ENCODE data around the gene BICD1. TPM values are rescaled to one million over a fixed set of nuclear protein-coding genes. Genes with fewer than 3 reads are reported as not detected.
A peak's percentile ranks its signal among the peaks of the same experiment; 100 is the strongest.

BICD1 gene
- total and polyA plus RNA-seq, 2 donors from 2014 or later, result 3.8 to 36.7 TPM

DNA sequence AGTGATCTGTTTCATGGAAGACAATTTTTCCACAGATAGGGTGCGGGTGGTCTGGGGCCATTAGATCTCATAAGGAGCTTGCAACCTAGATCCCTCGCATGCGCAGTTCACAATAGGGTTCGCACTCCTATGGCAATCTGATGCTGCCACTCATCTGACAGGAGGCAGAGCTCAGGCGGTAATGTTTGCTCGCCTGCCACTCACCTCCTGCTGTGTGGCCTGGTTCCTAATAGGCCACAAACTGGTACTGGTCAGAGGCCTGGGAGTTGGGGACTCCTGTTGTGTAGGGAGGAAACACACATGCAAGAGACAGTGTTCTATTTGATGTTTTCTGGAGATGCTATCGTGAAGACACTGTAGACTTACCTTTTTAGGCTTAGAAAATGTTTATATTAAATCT is 215.7 kb downstream of the BICD1 start:
- Histone ChIP-seq H3K27me3 (ENCODE audit: control insufficient read depth, insufficient read depth, low read length) (no peaks in the 10 kb centered on the region), H3K4me3 (ENCODE audit: low read length in 3 of 3) (no peak overlapping the region), H3K4me1 (ENCODE audit: control insufficient read depth in 2 of 3, insufficient read depth in 2 of 3, low read depth in 1 of 3, low read length in 3 of 3) (no peaks in the 10 kb centered on the region), H3K9ac (ENCODE audit: low read length in 3 of 3) (no peak overlapping the region), H3K9me3 (ENCODE audit: control insufficient read depth in 2 of 3, insufficient read depth in 1 of 3, low read length in 3 of 3) (no peaks in the 10 kb centered on the region), H3K36me3 (ENCODE audit: control insufficient read depth in 2 of 3, insufficient read depth in 3 of 3, low read length in 3 of 3) (no peaks in the 10 kb centered on the region), H3K27ac (ENCODE audit: low read depth in 2 of 2, low read length in 2 of 2) (no peak overlapping the region)
- no peak for DNase-seq
- FAIRE-seq, result no peak
- intact Hi-C loops (cut with DNase I), result no loop called here
- TF ChIP-seq, protein P1, sequence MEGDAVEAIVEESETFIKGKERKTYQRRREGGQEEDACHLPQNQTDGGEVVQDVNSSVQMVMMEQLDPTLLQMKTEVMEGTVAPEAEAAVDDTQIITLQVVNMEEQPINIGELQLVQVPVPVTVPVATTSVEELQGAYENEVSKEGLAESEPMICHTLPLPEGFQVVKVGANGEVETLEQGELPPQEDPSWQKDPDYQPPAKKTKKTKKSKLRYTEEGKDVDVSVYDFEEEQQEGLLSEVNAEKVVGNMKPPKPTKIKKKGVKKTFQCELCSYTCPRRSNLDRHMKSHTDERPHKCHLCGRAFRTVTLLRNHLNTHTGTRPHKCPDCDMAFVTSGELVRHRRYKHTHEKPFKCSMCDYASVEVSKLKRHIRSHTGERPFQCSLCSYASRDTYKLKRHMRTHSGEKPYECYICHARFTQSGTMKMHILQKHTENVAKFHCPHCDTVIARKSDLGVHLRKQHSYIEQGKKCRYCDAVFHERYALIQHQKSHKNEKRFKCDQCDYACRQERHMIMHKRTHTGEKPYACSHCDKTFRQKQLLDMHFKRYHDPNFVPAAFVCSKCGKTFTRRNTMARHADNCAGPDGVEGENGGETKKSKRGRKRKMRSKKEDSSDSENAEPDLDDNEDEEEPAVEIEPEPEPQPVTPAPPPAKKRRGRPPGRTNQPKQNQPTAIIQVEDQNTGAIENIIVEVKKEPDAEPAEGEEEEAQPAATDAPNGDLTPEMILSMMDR (IDR thresholded peaks at IDR 0.05; ENCODE audit: borderline replicate concordance, extremely low read depth, insufficient read depth), result no peak

DNA sequence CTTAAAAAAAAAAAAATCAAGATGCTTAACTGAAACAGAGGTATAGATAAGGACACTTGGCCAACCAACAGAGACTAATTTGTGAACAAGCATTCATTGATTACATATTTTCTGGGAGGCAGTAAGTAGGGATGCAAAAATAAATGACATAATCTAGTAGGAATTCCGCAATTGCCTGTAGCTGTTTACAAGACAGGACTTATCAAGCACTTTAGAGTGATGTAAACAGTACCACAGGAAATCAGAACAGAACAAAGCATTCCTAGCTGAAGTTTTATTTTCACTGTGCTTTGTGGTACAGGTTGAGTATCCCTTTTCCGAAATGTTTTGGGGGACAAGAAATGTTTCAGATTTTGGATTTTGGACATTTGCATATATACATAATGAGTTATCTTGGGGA is 224.5 kb downstream of the BICD1 start:
- Histone ChIP-seq H3K9me3 (ENCODE audit: control insufficient read depth in 2 of 3, insufficient read depth in 1 of 3, low read length in 3 of 3) (no peaks in the 10 kb centered on the region), H3K9ac (ENCODE audit: low read length in 3 of 3) (no peak overlapping the region), H3K4me3 (ENCODE audit: low read length in 3 of 3) (no peak overlapping the region), H3K36me3 (ENCODE audit: control insufficient read depth in 2 of 3, insufficient read depth in 3 of 3, low read length in 3 of 3) (no peaks in the 10 kb centered on the region), H3K27me3 (ENCODE audit: control insufficient read depth, insufficient read depth, low read length) (no peaks in the 10 kb centered on the region), H3K4me1 (ENCODE audit: control insufficient read depth in 2 of 3, insufficient read depth in 2 of 3, low read depth in 1 of 3, low read length in 3 of 3) (peaks cover 0 to 3% (median 0%) of the 10 kb centered on the region in 3 donors), H3K27ac (ENCODE audit: low read depth in 2 of 2, low read length in 2 of 2) (no peak overlapping the region)
- DNase-seq (no peak), FAIRE-seq (no peak)
- intact Hi-C loops (cut with DNase I), result no loop called here
- TF ChIP-seq, protein P1 (IDR thresholded peaks at IDR 0.05; ENCODE audit: borderline replicate concordance, extremely low read depth, insufficient read depth), result no peak

DNA sequence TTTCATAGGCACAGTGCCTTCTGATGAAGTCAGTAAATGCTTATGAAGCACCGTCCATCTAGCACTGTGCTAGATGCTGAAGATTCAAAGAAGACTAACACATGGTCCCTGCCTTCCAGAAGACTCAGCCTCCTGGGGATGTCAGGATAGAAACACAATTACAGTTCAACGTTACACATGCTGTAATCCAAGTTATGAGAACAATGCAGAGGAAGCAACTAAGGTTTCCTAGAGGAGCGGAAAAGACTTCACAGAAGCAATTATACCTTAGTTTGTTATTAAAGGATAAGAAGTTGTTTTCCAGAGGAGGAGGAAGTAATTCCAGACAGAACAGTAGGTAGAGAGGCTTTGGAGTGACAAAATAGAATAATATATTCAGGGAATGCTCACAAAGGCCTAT is 225.8 kb downstream of the BICD1 start:
- FAIRE-seq (no peak), DNase-seq (peak in 2 of 5 donors; percentile 19 to 21)
- TF ChIP-seq, protein P1 (IDR thresholded peaks at IDR 0.05; ENCODE audit: borderline replicate concordance, extremely low read depth, insufficient read depth), result no peak
- Histone ChIP-seq H3K27me3 (ENCODE audit: control insufficient read depth, insufficient read depth, low read length) (no peaks in the 10 kb centered on the region), H3K36me3 (ENCODE audit: control insufficient read depth in 2 of 3, insufficient read depth in 3 of 3, low read length in 3 of 3) (no peaks in the 10 kb centered on the region), H3K27ac (ENCODE audit: low read depth in 2 of 2, low read length in 2 of 2) (no peak overlapping the region), H3K9ac (ENCODE audit: low read length in 3 of 3) (no peak overlapping the region), H3K4me1 (ENCODE audit: control insufficient read depth in 2 of 3, insufficient read depth in 2 of 3, low read depth in 1 of 3, low read length in 3 of 3) (peaks cover 0 to 3% (median 0%) of the 10 kb centered on the region in 3 donors), H3K9me3 (ENCODE audit: control insufficient read depth in 2 of 3, insufficient read depth in 1 of 3, low read length in 3 of 3) (no peaks in the 10 kb centered on the region), H3K4me3 (ENCODE audit: low read length in 3 of 3) (no peak overlapping the region)
- intact Hi-C loops (cut with DNase I), result no loop called here

DNA sequence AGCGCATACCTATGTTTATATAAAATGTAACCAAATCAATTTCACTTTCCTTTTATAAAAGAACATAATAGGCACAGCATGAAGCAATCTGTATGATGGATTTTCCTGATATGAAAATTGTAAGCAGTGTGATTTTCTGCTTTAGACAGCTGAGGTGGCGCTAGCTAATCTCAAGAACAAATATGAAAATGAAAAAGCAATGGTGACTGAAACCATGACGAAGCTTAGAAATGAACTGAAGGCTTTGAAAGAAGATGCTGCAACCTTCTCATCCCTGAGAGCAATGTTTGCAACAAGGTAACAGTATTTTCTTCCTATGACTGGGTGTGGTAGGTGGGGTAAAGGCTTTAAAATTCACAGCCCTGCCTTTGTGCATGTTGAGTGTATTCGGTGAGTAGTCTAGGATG is 227.7 kb downstream of the BICD1 start:
- Histone ChIP-seq H3K4me3 (ENCODE audit: low read length in 3 of 3) (no peak overlapping the region), H3K9me3 (ENCODE audit: control insufficient read depth in 2 of 3, insufficient read depth in 1 of 3, low read length in 3 of 3) (no peaks in the 10 kb centered on the region), H3K27ac (ENCODE audit: low read depth in 2 of 2, low read length in 2 of 2) (no peak overlapping the region), H3K9ac (ENCODE audit: low read length in 3 of 3) (no peak overlapping the region), H3K27me3 (ENCODE audit: control insufficient read depth, insufficient read depth, low read length) (no peaks in the 10 kb centered on the region), H3K4me1 (ENCODE audit: control insufficient read depth in 2 of 3, insufficient read depth in 2 of 3, low read depth in 1 of 3, low read length in 3 of 3) (peaks cover 0 to 3% (median 0%) of the 10 kb centered on the region in 3 donors), H3K36me3 (ENCODE audit: control insufficient read depth in 2 of 3, insufficient read depth in 3 of 3, low read length in 3 of 3) (no peaks in the 10 kb centered on the region)
- no peak for DNase-seq
- FAIRE-seq, result no peak
- TF ChIP-seq, protein P1 (IDR thresholded peaks at IDR 0.05; ENCODE audit: borderline replicate concordance, extremely low read depth, insufficient read depth), result no peak
- intact Hi-C loops (cut with DNase I), result no loop called here
